ENCODE measurements around the gene ATE1. TPM values are rescaled to one million over a fixed set of nuclear protein-coding genes. Genes with fewer than 3 reads are reported as not detected.

The ATE1 gene
- total RNA-seq, 2 donors from 2014 or later: 25.6 to 32.4 TPM

DNA sequence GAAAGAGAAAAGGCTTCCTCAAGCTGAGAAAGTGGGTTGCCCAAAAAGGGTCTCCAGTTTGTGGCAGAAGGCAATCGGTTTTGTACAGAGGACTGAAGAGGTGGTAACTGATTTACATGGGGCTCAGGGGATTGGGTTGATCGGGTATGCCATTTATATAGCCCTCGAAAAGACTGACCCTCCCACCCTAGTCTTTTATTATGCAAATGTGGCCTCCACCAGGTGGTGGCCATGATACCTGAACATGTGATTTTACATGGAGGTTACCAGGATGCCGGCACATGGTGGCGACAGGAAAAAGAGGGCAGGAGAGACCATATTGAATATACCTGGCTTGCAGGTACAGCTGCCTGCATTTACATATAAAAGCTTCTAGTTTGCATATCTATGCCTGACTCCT lies 36.7 kb downstream of the ATE1 start:
- no peak for DNase-seq (ENCODE audit: low spot score)
- intact Hi-C loops (cut with DNase I): loop anchor here in 1 of 2 donors (10.0 kb wide), 1 partner anchor 956 kb away; no protein-coding TSS in a partner anchor

DNA sequence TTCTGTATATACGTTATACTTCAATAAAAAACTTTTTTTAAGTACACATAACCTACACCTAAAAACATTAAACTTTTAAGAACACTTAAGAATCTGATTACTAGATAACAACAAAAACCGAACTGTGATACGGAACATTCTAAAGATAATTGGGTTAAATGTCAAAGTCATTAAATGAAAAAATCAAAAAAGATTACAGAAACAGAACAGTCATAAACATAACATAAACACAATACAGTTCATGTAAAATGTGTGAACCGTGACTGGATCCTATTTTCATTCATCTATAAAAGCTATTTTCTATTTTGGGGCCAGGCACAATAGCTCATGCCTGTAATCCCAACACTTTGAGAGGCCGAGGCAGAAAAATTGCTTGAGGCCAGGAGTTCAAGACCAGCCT lies 38.6 kb downstream of the ATE1 start:
- intact Hi-C loops (cut with DNase I): loop anchor here in 1 of 2 donors (5.0 kb wide), 1 partner anchor 942 kb away; no protein-coding TSS in a partner anchor
- DNase-seq (ENCODE audit: low spot score): no peak

DNA sequence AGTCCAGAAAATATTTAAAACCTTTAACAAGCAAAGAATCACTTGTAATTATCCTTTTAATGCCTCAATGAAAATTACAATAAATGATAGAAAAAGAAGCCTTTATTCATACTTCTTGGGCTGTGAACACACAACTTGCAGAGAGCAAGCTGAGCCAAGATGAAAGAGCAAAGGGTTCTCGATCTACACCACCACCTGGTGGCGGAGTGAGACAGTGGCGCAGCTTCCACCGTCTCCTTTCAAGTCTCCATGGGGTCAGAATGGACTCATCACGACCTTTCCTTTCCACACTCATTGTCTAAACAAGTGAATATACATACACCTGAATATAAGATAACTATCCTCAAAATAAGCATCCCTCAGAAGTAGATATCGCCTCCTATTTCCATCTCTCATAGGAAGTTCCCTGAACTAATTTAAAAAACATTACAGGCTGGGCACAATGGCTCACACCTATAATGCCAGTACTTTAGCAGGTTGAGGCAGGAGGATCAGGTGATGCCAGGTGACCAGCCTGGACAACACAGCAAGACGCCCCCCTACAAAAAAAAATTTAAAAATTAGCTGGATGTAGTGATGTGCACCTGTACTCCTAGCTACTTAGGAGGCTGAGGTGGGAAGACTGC lies 40.7 kb downstream of the ATE1 start:
- intact Hi-C loops (cut with DNase I): loop anchor here in 1 of 2 donors (5.0 kb wide), 1 partner anchor 940 kb away; no protein-coding TSS in a partner anchor
- DNase-seq (ENCODE audit: low spot score): no peak

DNA sequence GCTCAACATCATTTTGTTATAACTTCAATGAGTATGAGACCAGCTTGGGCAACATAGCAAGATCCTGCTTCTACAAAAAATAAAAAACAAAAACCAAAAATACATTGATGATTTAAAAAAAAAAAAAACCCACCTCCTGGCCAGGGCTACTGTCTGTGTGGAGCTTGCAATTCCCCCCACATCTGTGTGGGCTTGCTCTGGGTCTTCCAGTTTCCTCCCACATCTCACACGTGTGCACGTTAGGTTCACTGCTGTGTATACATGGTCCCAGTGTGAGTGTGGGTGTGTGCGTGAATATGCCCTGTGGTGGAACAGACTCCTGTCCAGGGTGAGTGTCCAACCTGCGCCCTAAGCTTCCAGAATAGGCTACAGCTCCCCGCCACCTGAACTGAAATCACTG lies 41.6 kb downstream of the ATE1 start:
- intact Hi-C loops (cut with DNase I): loop anchor here in 1 of 2 donors (5.0 kb wide), 1 partner anchor 939 kb away; no protein-coding TSS in a partner anchor
- DNase-seq (ENCODE audit: low spot score): no peak

DNA sequence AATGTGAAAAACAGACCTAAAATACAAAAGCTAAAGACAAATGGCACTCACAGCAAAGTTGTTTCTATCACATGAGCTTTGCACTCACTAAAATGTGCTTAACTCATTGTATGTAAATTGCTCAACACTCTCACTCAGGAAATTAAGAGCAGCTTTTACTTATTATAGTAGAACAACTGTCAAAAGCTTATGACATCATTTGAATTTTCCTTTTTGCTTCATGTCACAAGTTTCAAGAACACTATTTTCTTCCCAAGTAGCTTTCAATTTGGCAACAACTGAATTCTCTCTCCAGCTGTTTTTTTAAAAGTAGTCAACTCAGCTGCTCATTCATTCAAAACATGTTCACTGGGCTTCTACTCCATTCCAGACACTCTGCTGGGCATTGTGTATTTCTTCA lies 46.9 kb downstream of the ATE1 start:
- intact Hi-C loops (cut with DNase I): no loop called here
- DNase-seq (ENCODE audit: low spot score): no peak

DNA sequence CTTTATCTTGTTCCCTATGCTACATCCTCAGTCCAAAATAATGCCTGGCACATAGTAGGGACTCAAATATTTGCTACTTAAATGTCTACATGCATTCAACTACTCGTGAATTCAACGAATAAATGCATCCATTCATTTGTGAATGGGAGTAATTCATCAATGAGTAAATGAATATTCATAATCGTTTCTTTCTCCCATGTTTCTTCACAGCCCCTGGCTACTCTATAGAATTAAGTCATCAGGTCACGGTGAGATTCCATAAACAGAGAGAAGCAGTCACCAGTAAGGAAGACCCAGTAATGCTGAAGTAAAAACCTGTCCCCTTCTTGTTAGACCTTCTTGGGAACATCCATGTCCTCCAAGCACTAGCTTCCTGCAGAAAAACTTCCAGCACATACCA lies 48.4 kb downstream of the ATE1 start:
- intact Hi-C loops (cut with DNase I): no loop called here
- no peak for DNase-seq (ENCODE audit: low spot score)

DNA sequence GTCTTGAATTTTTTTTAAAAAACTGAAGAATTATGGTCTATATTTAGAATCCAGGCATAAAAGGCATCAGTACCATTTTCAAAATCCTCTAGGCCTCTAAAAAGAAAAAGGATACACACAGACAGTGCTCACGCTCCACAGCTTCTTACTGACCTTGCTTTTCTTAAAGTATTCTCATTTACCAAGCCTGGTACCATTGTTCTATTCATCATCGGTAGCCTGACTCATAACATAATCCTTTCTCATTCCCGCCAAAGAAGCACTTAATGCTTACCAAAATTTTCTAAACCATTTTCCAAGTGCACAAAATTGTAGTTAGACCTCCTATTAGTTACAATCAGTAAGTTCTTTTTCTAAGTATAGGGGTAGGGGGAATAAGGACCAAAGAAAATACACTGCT lies 54.6 kb downstream of the ATE1 start:
- no peak for DNase-seq (ENCODE audit: low spot score)
- intact Hi-C loops (cut with DNase I): no loop called here

DNA sequence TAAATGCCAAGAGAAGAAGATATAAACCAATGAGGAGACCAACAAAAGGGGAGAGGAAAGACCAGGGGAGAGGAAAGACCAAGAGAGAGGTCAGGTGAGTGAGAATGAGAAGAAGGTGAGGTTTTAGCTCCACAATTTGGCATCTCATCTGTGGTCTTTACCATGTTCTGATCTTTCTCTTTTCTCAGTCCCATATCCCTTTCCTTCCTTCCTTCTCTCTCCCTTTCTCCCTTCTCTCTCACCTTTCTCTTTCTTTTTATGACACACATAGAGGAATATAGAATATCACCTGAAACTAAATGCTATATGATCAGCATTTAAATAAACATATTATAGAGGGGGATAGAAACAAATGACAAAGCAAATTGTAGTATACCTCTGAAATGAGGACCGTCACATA lies 57.4 kb downstream of the ATE1 start:
- no peak for DNase-seq (ENCODE audit: low spot score)
- intact Hi-C loops (cut with DNase I): loop anchor here in 1 of 2 donors (2.0 kb wide), 1 partner anchor 34 kb away; no protein-coding TSS in a partner anchor

DNA sequence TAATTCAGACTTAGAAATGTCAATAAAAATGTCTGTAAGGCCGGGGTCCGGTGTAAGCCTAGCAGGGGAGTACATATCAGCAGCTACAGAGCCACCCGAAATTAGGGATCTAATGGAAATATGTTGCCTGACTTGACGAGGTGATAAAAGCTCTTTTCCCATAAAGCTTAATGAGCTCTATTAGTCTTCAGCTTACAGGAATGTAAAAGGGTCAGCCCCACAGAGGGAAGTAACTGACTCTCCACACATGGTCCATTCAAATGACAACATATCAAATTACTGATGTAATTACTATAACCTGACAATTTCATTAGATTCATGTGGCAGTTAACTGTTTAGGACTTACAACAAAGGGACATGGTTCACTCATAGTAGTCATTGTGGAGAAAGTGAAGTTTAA lies 62.3 kb downstream of the ATE1 start:
- intact Hi-C loops (cut with DNase I): no loop called here
- no peak for DNase-seq (ENCODE audit: low spot score)

DNA sequence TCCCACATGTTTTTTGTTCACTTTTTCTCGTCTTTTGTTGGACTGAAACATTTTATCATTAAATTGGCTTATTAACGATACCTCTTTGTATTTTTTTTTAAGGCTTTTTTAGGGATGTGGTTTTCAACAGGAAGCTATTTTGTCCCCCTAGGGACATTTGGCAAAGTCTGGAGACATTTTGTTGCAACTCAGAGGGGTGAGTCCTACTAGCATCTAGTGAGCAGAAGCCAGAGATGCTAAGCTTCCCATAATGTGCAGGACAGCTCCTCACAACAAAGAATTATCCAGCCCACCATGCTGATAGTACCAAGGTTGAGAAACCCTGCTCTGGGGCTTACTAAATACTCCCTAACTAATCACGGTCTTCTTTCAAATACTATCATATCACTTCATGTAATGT lies 63.2 kb downstream of the ATE1 start:
- no peak for DNase-seq (ENCODE audit: low spot score)
- intact Hi-C loops (cut with DNase I): no loop called here

DNA sequence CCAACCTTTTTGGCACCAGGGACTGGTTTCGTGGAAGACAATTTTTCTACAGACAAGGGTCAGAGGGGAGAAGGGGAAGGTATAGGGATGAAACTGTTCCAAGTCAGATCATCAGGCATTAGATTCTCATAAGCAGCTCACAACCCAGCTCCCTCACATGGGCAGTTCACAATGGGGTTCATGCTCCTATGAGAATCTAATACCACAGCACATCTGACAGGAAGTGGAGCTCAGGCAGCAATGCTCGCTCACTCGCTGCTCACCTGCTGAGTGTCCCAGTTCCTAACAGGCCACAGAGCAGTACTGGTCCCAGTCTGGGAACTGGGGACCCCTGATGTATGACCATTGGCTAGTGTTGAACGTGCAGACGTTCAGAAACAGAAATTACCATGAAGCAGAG lies 63.7 kb downstream of the ATE1 start:
- intact Hi-C loops (cut with DNase I): no loop called here
- no peak for DNase-seq (ENCODE audit: low spot score)

DNA sequence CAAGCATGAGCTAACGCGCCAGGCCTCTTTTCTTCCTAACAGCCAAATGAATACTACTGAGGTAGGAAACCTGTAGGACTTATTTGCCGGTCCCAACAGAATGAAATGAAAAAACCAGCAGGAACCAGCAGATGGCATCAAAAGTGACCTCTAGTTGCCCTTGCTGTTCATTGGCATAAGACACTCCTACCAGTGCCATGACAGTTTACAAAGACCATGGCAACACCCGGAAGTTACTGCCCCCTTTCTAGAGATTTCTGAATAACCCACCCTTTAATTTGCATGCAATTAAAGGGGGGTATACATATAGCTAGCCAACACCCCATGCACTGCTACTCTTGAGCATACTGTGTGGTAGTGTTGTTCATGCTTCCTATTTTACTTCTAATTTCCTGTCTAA lies 65.2 kb downstream of the ATE1 start:
- no peak for DNase-seq (ENCODE audit: low spot score)

DNA sequence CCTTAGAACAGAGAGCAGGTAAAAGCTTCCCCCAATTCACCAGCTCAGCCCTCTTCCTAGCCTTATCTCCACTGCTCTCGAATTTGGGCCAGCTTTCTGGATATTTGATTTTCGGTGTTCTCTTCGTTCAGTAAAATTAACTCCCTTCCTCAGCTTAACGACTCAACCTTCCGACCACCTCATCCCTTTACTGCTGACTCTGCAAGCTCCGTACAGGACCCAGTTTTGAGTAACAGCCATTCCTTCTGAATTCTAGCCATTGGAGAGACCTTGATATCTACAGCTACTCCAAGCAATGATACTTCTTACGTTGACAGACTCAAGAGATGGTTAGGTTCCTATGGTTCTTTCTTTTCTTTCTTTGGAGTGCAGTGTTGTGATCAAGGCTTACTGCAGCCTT lies 65.8 kb downstream of the ATE1 start:
- DNase-seq (ENCODE audit: low spot score): no peak
- intact Hi-C loops (cut with DNase I): no loop called here

More for the DNA sequence above, 65.2 kb downstream of the ATE1 start:
- intact Hi-C loops (cut with DNase I): no loop called here

DNA sequence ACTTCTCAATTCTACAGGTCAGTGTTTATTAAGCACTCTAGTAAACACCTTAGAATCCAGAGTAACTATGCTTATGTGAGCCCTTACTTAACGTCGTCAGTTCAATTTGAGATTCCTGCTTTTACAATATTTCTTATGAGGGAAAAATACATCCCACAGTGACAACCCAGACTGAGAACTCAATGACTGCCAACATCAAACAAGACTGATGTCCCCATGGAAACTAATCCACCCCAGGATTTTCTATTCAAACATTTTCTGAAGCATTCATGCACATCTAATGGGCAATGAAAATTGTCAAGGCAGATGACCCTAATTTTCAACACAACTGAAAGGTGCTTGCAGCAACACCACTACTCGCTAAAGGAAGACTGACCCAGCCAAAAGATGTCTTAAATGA lies 67.0 kb downstream of the ATE1 start:
- DNase-seq (ENCODE audit: low spot score): no peak
- intact Hi-C loops (cut with DNase I): no loop called here

DNA sequence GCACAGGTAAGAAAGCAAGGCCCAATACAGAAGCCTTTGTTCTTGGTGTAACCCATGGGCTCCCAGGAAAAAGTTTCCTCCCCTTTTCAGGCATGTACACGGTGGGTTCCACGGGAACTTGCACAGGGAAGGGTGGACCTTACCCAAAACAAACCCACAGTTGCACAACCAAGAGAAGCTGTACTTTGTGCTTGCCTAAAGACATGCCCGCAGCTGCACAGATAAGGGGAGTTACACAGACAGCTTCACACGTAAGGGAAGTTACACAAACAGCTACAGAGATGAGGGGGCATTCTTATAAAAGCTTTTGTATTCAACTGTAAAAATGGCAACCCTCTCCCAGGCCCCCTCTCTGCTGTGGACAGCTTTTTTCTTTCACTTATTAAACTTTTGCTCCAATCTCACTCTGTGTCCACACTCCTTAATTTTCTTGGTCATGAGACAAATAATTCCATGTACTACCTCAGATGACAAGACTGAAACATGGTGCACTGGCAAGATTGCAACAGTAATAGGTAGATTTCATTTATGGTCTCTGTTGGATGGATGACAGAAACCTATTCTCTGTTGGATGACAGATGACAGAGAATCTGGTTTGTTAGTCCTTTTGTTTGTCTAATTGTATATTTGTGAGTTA lies 72.9 kb downstream of the ATE1 start:
- no peak for DNase-seq (ENCODE audit: low spot score)
- intact Hi-C loops (cut with DNase I): no loop called here

DNA sequence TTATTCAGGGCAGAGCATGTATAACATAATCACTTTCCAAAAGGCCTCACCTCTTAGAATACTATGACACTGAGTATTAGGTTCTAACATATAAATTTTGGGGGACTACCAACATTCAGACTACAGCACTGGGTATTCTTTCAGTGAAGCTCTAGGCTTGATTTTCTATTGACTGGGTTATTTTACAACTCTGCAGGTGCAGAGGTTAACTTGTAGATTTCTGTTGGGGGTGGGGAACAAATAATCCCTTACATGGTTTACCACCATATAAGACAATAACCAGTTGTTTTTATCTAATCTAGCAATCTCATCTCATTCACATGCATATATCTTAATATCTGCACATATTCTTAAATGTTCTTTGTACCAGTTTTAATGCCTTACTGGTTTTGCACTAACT lies 73.9 kb downstream of the ATE1 start:
- intact Hi-C loops (cut with DNase I): no loop called here

DNA sequence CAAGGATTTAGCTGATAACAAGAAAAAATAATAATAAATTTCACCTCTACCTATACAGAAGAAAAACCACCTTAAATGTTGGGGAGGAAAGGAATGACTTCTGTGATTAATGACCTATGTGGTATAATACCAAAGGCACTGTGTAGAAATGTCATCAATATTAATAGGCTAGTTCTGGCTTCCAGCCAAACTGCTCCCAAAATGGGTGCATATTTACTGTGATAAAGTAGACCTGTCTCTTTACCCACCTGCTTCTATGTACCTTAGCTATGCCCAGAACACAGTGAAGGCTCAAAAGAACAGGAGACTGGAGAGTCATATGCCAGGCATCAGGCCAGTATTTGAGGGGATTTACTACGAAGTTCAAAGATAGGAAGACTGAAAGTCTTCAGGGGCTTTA lies 76.0 kb downstream of the ATE1 start:
- intact Hi-C loops (cut with DNase I): no loop called here
- no peak for DNase-seq (ENCODE audit: low spot score)

More for the DNA sequence above, 73.9 kb downstream of the ATE1 start:
- DNase-seq (ENCODE audit: low spot score): no peak

DNA sequence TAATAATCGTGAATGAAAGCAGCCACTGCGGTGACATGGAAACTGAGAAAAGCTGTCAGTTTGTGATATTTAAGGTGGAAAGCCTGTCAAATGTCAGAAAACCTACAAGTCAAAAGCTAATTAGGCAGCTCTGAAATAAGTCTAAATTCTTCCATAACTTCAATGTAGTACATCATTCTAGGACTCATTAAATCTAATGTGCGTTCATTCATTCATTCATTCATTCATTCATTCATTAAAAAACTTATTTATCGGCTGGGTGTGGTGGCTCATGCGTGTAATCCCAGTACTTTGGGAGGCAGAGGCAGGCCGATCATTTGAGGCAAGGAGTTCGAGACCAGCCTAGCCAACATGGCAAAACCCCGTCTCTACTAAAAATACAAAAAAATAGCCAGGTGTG lies 79.7 kb downstream of the ATE1 start:
- no peak for DNase-seq (ENCODE audit: low spot score)
- intact Hi-C loops (cut with DNase I): no loop called here

DNA sequence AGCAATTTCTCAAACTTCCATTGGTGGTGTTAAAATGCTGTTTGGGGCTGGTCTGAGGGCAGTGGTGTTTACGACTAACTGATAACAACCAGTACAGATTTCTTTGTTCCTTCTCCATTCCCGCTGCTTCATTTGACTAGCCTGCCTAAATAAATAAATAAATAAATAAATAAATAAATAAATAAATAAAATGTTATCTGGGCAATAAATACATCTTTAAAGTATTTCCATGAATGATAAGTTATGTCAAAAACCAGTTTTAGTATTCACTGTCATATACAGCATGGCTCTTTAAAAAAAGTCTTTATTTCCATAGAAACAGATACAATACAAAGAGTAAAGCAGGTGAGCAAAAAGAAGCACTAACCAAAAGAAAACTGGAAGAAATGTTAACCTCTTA lies 81.3 kb downstream of the ATE1 start:
- intact Hi-C loops (cut with DNase I): no loop called here
- DNase-seq (ENCODE audit: low spot score): no peak

DNA sequence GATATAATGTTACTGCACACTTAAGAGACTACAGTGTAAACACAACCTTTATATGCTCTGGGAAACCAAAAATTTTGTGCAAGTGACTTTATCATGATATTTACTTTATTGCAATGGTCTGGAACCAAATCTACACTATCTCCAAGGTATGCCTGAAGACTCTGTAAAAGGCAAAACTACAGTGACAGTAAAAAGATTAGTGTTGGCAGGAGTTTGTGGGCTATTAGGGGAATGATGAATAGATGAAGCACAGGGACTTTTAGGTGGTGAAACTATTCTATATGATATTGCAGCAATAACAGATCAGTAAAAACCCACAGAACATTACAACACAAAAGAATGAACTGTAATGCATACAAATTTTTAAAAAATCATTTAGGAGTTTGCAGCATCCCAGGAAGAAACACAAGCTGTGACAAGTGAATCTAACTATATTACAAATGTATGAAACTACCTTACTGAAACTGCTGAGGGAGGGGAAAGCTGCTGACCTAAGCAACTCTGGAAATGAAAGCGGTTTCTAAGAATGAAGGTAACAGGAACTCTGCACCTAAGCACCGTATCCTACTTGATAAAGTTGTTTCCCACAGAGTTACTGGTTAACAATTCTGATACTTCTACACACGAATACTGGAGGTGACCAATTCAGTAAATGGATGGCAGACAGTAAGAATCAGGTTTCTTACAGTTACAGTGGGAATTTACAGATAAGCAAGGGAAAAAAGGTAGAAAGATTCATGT lies 82.6 kb downstream of the ATE1 start:
- intact Hi-C loops (cut with DNase I): no loop called here
- no peak for DNase-seq (ENCODE audit: low spot score)
